ENCODE results near the gene KRT17.
A peak's percentile ranks its signal among the peaks of the same experiment; 100 is the strongest.
"Not testable (repeated sequence)": the region's sequence is repeated elsewhere in the genome, so short reads cannot be mapped to it uniquely, and the experiment has no call there.

KRT17 gene

DNA sequence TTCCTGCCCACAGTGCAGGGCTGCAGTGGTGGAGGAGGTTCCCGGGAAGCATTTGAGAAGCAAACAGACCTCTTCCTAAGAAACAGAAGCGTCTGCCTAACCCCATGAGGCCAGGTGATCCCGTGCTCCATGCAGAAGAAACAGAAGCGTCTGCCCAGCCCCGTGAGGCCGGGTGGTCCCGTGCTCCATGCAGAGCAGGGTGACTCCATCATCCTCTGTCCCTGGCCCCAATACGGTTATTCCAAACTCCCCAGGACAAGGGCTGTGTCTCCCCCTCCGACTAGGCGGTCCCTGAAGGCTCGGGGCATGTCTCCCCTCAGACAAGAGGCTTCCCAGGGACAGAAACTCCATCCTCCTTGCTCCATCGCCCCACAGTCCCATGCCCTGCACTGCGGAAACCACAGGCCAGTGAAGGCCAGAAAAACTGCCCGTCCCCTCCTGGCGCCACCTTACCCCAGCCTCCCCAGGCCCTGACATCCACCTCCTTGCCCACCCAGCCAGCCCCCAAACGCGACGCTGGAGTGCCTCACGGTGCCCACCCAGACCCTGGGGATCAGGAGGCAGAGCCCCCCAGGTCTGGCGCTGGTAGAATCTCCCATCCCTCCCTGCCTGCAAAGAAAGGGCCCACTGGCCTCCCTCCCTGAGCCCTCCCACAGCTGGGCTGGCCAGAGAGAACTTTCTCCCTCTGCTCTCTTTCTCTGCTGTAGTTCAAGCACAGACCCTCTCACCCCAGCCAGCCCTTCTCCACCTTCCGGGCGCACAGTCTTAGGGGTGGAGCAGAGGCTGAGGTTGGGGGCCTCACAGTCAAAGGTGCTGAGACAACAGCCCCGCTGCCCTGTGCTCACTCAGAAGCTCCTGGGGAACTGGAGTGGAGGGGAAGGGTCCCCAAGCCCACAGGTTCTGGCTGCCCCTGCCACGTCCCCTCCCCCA lies 30.6 kb upstream of the KRT17 start:
- DNase-seq, result no peak
- in situ Hi-C loops (cut with MboI; ENCODE audit: low pct_unique_long_range_greater_than_20kb, low sequenced_read_pairs), result no loop called here

DNA sequence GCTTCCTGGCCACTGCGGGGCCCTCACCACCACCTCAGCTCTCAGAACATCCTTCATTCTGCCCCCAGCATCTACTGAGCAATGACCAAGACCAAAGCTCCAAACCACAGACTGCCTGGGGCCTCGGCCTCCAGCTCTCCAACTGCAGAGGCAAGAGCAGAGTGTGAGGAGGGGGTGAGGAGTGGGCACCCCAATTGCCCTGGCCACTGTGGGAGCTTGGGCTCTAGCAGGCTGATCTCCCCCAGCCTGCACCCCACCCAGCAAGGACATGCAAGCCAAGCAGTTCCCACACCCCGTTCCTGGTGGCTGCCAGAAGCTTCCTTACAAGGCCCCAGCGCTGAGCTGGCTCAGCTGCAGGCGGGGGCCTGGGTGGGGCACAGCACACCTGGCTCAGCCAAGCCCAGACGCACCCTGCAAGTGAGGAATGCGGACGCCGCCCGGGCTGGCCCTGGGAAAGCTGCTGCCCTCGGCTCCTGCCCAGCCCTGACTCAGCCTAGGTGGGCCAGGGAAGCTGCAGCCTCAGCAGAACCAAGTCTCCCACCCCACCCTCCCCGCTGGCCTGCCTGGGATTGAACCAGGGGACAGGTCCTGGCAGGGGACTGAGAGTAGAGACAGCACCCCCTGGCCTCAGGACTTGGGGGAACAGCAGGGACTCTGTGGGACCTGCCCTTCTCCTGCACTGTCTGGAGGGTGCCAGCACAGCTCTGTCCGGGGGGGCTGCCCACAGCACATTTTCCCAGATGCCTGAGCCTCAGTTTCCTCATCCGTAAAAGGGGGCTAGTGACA lies 29.7 kb upstream of the KRT17 start:
- in situ Hi-C loops (cut with MboI; ENCODE audit: low pct_unique_long_range_greater_than_20kb, low sequenced_read_pairs), result no loop called here
- no peak for DNase-seq

DNA sequence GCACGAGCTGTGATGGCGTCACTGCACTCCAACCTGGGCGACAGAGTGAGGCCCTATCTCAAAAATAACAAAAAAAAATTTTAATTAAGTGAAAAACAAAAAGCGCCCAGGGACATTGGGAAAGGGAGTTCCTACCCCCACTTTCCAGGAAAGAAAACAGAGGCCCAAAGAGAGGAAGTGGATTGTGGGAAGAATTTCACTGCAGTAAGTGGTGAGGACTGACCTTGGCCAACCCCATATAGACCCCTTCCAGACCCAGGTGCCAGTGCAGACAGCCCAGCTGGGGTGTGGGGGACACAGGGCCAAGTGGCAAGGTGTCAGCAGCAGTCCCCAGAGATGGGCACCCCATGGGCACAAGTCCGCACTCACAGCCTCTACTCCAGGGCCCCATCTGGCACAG lies 29.0 kb upstream of the KRT17 start:
- DNase-seq, result no peak
- in situ Hi-C loops (cut with MboI; ENCODE audit: low pct_unique_long_range_greater_than_20kb, low sequenced_read_pairs), result no loop called here

DNA sequence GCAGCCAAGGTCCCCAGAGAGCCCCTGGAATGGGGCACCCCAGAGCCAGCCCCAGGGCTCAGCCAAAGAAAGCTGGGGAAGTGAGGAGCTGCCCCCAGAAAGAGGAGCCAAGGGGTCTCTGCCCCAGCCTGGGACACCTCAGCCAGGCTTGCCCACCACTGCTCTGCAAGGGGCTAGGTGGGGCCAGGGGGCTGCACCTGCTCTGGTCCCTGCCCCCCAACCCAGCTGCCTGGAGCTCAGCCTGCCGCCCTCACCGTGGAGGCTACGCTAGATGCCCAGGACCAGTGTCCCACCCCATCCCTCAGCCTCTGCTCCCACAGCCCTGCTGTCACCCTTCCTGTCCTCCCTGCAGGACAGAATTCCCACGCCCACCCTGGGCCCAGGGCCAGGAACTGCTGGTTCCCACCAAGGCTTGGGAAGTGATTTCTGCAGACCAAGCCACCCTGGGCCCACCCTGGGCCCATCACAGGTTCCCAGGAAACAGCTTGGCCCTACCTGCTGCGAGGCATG lies 28.1 kb upstream of the KRT17 start:
- in situ Hi-C loops (cut with MboI; ENCODE audit: low pct_unique_long_range_greater_than_20kb, low sequenced_read_pairs), result no loop called here
- DNase-seq, result no peak

DNA sequence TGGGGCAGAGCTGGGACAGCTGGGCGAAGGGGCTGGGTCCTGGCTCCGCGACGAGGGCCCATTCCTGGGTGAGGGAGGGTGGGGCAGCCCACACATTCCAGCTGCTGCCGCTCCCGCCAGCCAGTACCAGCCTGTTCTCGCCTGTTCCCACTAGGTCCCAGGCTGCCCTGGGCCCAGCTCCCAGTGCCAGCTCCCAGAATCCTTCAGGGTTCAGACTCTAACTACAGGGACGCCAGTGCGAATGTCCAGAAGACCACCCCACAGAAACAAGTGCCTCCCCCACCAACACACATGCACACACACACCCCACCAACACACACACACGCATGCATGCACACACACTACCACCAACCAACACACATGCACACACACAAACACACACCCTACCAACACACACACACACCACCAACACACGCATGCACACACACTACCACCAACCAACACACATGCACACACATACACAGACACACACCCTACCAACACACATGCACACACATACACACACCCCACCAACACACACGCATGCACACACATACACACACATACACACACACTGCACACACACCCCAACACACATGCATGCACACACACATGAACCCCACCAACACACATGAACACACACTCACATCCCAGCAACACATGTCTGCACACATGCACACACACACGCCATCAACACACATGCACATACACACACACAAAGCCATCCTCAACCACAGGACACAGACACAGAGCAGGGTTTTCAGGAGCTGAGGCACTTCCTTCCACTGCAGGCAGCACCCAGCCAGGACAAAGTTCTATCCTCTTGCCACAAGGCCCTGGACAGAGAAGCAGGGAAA lies 27.5 kb upstream of the KRT17 start:
- in situ Hi-C loops (cut with MboI; ENCODE audit: low pct_unique_long_range_greater_than_20kb, low sequenced_read_pairs), result no loop called here
- no peak for DNase-seq

DNA sequence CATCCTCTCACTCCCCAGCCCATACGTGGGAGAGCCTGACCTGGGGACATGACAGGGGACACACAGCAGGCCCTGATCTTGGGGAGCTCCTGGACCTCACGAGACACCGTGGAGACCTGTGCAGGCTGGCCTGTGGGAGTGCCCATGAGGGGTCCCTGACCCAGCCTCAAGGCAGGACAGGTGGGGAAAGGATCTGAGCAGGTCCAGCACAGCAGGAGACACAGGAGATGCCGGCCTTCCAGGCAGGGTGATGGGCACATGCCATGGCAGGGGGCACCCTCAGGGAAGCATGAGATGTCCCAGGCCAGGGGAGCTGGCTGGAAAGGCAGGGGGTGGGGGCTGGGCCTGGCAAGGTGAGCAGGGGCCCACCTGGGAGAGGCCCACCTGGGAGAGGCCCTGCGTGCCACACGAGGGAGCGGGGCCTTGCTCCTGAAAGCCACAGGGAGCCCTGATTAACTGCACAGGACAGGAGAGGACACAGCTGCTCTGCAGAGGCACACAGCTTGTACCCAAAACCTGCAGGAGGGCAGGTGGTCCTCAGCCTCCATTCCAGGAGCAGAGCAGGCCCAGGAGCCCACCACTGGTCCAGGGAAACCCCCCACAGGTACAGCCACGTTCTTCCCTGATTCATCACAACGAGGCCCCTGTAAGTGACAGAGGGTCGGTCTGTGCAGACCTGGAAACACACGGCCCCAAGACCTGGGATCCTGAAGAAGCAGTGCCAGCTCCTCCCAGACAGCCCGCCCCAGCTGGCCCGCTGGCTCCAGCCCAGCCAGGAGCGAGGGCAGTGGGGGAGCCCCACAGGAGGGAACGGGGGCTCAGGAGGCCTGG lies 26.6 kb upstream of the KRT17 start:
- no peak for DNase-seq
- in situ Hi-C loops (cut with MboI; ENCODE audit: low pct_unique_long_range_greater_than_20kb, low sequenced_read_pairs), result no loop called here

DNA sequence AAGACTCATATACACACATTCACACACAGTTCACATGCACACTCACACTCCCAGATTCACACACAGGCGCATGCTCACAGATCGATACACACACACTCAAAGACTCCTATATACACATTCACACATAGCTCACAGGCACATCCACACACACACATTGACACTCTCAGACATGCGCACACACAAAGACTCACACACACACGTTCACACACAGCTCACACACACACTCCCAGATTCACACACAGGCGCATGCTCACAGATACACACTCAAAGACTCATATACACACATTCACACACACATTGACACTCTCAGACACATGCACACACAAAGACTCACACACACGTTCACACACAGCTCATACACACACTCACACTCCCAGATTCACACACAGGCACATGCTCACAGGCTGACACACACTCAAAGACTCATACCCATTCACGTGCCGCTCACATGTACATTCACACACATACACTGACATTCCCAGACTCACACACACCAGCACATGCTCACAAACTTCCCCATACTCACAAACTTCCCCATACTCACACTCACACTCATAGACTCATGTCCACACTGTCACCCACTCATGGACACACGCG lies 25.6 kb upstream of the KRT17 start:
- in situ Hi-C loops (cut with MboI; ENCODE audit: low pct_unique_long_range_greater_than_20kb, low sequenced_read_pairs), result no loop called here
- DNase-seq, result no peak

DNA sequence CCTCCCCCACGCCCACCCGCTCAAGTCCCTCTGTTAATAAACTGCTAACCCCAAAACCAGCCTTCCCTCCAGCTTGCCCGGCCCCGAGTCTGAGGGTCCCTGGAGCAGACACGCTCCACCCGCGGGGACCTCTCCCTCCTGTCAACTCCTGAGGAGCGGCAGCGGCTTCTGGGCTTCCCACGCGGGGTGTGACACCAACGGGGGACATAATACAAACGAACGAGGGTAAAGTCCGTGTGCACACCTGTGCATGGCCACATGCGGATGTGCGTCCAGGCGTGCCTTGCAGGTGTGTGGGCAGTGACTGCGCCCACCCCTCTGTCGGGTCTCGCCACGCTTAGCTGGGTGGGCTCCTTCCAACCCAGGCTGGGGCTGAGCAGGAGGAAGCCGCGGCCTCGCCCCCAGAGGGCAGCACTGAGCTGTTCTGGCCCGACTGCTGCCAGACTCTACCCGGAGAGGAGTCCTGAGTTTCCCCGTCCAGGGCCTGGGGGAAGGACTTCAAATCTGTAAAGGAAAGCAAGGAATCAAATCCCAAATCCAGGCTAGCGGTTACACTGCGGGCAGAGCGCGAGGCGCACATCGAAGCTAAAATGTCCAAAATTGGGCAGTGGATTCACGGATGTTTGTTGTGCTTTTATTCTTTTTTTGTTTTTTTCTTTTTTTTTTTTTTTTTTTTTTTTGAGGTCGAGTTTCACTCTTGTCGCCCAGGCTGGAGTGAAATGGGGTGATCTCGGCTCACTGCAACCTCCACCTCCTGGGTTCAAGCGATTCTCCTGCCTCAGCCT lies 24.2 kb upstream of the KRT17 start:
- in situ Hi-C loops (cut with MboI; ENCODE audit: low pct_unique_long_range_greater_than_20kb, low sequenced_read_pairs), result no loop called here
- DNase-seq, result peak; percentile 91

DNA sequence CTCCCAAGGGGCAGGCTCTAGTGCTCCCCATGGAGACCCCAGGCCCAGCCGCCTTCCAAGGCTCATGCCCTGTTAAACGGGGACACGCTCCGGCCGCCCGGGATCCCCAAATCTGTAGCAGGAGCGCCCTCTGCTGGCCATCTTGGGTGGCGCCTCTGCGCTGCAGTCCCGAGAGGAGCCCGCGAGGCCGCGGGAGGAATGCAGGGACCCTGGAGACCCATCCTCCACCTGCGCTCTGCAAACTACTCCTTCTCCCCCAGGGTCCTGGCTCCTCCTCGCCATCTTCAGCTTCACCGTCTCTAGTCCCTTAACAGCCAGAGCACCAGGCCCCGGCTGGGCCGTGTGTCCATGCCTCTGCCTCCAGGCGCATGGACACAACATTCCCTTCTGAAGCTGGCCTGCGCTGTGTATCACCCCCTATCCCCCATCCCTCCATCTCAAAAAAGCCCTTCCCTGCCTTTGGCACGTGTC lies 23.6 kb upstream of the KRT17 start:
- peak; percentile 88 for DNase-seq
- in situ Hi-C loops (cut with MboI; ENCODE audit: low pct_unique_long_range_greater_than_20kb, low sequenced_read_pairs), result no loop called here

DNA sequence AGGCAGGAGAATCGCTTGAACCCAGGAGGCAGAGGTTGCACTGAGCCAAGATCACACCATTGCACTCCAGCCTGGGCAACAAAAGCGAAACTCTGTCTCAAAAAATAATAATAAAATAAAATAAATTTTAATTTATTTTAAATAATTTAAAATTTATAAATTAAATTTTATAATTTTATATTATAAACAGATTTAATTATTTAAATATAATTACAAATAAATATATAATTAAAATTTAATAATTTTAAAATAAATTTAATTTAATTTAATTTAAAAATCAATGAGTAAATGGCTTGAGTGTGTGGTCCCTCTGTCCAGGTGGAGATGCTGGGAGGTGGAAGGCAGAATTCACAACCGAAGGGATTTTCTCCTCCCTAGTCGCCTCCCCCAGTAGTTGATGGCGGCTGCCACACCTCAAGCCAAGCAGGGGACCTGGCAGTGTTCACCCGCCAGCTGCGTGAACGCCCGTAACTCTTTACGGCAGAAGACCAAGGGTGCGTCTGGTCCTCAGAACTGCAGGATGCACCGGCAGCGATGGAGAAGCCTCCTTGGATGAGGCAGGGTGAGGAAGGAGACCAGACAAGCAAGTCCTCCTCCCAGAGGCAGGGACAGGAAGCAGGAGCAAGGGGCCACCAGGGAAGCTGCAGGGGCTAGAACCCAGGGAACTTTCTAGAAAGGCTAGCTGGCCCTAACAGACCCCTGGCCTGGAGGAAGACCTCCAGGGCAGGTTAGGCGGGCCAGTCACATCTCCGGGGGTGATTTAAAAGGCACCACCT lies 22.9 kb upstream of the KRT17 start:
- DNase-seq, result no peak
- in situ Hi-C loops (cut with MboI; ENCODE audit: low pct_unique_long_range_greater_than_20kb, low sequenced_read_pairs), result no loop called here

DNA sequence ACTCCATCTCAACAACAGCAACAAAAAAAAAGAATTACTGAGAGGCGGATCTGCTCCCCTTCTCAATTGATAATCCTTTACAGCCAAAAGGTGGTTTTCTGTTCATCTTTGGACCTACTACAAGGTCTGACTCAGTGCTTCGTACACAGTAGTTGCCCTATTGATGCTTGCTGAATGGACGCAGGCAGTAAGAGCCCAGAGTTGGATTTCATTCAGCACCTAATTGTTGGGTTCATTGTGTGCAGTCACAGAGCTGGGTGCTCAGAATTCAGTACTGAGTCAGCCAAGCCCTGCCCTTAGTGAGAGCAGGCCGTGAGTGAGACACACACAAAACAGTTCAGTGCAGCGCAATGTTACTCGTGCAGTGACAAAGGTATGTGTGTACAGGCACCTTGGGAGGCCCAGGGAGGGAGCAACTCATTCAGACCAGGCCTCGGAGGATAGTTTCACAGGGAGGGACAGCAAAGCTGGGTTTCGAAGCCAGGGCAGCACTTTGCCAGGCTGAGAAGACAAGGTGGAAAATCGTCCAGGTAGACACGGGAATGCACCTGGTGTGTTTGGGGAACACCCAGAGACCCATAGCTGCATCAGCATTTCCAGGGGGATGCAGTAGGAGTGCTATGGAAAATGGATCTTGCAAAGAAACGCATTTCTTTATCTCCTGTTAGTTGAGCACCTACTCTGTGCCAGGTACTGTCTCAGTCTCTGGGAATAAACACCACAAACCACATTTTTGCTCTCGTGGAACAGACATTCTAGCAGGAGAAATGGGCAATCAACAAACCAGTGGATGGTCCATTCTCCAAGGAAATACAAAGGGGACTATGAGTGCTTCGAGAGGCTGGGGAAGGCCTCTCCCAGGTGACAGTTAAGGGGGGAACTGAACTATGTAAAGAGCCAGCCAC lies 18.1 kb upstream of the KRT17 start:
- in situ Hi-C loops (cut with MboI; ENCODE audit: low pct_unique_long_range_greater_than_20kb, low sequenced_read_pairs), result no loop called here
- no peak for DNase-seq

DNA sequence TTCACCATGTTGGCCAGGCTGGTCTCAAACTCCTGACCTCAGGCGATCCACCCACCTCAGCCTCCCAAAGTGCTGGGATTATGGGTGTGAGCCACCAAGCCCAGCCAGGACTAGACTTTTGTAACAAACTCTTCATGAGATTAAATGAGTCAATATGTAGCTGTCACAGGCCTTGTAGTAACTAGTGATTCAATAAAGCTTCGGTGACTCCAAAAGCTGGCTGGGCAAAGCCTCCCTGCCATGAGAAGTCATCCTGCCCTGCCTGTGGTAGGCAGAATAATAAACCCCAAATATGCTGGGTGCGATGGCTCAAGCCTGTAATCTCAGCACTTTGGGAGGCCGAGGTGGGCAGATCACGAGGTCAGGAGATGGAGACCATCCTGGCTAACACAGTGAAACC lies 16.2 kb upstream of the KRT17 start:
- DNase-seq; in situ Hi-C loops (cut with MboI; ENCODE audit: low pct_unique_long_range_greater_than_20kb, low sequenced_read_pairs): not testable (repeated sequence)

DNA sequence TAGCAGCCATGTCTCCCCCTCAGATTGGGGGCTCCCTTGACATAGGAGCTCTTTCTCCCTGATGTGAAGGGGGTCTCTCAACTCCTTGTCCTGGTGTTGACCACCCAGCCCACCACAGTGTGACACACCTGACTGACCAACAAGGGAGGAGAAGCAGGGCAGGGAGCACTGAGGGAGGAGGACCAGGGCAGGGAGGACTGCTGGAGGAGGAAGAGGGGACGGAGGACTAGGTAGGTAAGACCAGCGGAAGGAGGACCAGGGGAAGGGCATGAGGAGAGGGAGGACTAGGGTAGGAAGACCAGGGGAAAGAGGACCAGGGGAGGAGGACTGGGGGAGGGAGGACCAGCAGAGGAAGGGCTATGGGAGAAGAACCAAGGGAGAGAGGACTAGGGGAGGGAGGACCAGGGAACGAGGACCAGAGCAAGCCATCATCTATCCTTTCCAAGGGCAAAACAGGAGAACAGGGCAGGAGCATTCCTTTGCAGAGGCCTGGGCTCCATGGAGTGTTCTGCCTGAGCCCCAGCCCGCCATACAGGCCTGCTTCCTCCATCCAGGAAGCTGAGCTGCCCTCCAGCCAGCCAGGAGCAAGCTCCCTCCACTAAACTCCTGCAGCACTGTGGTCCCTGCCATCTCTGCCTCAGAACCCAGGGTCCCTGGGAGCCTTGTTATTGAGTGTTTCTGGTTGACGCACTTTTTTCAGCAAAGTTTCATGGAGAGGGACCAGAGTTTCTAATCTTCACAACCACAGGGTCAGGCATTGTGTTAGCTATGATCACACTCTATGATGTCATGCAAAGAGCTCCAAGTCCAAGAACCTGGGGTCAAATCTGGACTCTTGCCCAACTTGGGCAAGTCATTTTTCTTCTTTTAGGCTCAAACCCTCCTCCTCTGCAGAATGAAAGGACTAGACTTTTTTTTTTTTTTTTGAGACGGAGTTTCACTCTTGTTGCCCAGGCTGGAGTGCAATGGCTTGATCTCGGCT lies 15.4 kb upstream of the KRT17 start:
- in situ Hi-C loops (cut with MboI; ENCODE audit: low pct_unique_long_range_greater_than_20kb, low sequenced_read_pairs), result no loop called here
- DNase-seq, result no peak

DNA sequence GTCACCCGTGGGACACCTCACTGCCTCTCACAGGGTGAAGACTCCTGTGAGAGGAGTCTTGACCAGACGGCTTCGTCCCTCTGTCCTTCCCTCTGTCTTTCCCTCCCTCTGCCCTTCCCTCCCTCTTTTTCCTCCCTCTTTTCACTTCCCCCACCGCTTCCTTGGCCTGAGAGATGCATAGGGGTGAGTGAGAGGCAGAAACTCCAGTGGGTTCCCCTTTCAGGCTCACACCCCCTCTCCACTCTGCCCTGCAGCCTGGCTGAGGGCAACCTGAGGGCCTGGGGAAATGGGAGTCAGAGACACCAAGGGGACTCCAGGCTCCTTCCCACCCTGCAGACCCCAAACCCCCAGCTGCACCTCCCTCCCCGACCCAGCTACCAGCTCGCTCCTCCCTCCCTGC lies 14.6 kb upstream of the KRT17 start:
- no peak for DNase-seq
- in situ Hi-C loops (cut with MboI; ENCODE audit: low pct_unique_long_range_greater_than_20kb, low sequenced_read_pairs), result no loop called here

DNA sequence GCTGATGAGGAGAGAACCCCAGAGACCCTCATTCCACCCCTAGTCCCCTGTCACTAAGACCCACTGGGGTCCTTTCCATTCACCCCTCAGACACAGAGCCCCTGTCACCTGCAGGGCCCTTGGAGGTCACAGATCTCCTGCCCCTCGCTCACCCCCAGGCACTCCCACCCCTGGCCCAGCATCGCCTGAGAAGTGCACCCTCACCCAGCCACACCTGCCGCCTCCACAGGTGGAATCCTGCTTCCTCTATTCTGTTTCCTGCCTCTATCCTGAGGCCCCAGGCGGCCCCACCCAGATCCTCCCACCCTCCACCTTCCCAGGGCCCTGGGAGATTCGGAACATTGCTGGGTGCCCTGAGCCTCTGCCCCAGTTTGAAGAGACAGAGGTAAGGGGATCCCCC lies 13.8 kb upstream of the KRT17 start:
- DNase-seq, result no peak
- in situ Hi-C loops (cut with MboI; ENCODE audit: low pct_unique_long_range_greater_than_20kb, low sequenced_read_pairs), result no loop called here
